Left lung (tissue), 4 donors: ENCODE measurements around the gene MTCL3.

Experiments
- ATAC-seq: fragments of 200-7000 bp; cut with Tn5 transposase; one replicate; pipeline ENCODE4 v1.9.1; 2020; ENCODE audit warnings: moderate library complexity
- DNase-seq, 4 donors: peaks; one replicate each; pipeline ENCODE4 v3.0.0-alpha.2; 2013 to 2020
- H3K27ac ChIP-seq, 2 donors: fragments of 200-600 bp; sonication (generic) in 1 of 2; one replicate each; pipeline versions ENCODE4 v1.5.0 to v1.8.0; 2020 to 2021
- H3K27me3 ChIP-seq, 2 donors: fragments of 200-600 bp; sonication (generic) in 1 of 2; one replicate each; pipeline versions ENCODE4 v1.5.0 to v1.8.0; 2020 to 2021
- H3K36me3 ChIP-seq, 2 donors: fragments of 200-600 bp; sonication (generic) in 1 of 2; one replicate each; pipeline versions ENCODE4 v1.5.0 to v1.8.0; 2020 to 2021
- H3K4me1 ChIP-seq, 2 donors: fragments of 200-600 bp; one replicate each; pipeline ENCODE4 v1.8.0; 2021
- H3K4me3 ChIP-seq, 2 donors: fragments of 200-600 bp; sonication (generic) in 1 of 2; one replicate each; pipeline versions ENCODE4 v1.5.0 to v1.8.0; 2020 to 2021; ENCODE audit warnings: mild to moderate bottlenecking in 1 of 2
- H3K9me3 ChIP-seq, 2 donors: fragments of 200-600 bp; sonication (generic) in 1 of 2; one replicate each; pipeline versions ENCODE4 v1.5.0 to v1.8.0; 2020 to 2021
- intact Hi-C, 2 donors: fragments of 100-400 bp; cut with DNase I; formaldehyde crosslinking; loops; one replicate each; pipeline versions ENCODE4 v1.11.2 to v1.14.2; 2022
- TF ChIP-seq, protein P1 (sequence below), 2 donors: fragments of 200-600 bp; sonication (generic) in 1 of 2; IDR thresholded peaks; one replicate each; pipeline versions ENCODE4 v1.5.0 to v1.8.0; 2021; ENCODE audit warnings: antibody characterized with exemption in 2 of 2
- donor health status: DM: no; HTN: yes; CAD: no.
- donor health status: DM: no; HTN: no; CAD: no.

The MTCL3 gene

GRCh38 chr6:127522714-127523113, 3.6 kb upstream of the MTCL3 start:
- Histone ChIP-seq H3K4me3 (no peak overlapping the region), H3K27me3 (peaks cover 32 to 75% of the 10 kb centered on the region in 2 donors), H3K9me3 (no peaks in the 10 kb centered on the region), H3K27ac (no peak overlapping the region), H3K4me1 (peaks cover 0 to 5% of the 10 kb centered on the region in 2 donors), H3K36me3 (no peaks in the 10 kb centered on the region)
- TF ChIP-seq, protein P1, sequence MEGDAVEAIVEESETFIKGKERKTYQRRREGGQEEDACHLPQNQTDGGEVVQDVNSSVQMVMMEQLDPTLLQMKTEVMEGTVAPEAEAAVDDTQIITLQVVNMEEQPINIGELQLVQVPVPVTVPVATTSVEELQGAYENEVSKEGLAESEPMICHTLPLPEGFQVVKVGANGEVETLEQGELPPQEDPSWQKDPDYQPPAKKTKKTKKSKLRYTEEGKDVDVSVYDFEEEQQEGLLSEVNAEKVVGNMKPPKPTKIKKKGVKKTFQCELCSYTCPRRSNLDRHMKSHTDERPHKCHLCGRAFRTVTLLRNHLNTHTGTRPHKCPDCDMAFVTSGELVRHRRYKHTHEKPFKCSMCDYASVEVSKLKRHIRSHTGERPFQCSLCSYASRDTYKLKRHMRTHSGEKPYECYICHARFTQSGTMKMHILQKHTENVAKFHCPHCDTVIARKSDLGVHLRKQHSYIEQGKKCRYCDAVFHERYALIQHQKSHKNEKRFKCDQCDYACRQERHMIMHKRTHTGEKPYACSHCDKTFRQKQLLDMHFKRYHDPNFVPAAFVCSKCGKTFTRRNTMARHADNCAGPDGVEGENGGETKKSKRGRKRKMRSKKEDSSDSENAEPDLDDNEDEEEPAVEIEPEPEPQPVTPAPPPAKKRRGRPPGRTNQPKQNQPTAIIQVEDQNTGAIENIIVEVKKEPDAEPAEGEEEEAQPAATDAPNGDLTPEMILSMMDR (IDR thresholded peaks at IDR 0.05) = no peak
- intact Hi-C loops = no loop called here
- DNase-seq = no peak
- ATAC-seq = no peak

- no peak for DNase-seq
- intact Hi-C loops = no loop called here
These were observed 931 bp upstream of the MTCL3 start for GRCh38 chr6:127520066-127520465.

DNA sequence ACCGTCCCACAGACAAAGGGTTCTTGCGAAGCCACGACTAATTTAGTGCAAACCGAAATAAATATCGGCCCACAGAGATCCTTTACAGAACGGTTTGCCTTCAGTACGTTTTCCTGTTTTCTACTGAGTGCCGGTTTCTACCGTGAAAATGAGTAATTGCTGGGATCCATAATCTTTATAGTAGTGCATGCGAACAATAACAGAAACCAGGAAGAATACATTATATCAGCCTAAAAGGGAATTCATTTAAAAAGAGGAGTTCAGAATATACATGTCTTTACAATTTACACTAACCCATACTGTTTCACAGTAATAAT, 292 bp upstream of the MTCL3 start:
- ATAC-seq (no peak), DNase-seq (no peak)
- Histone ChIP-seq H3K4me1 (peaks cover 0 to 28% of the 10 kb centered on the region in 2 donors), H3K9me3 (no peaks in the 10 kb centered on the region), H3K27ac (no peak overlapping the region), H3K36me3 (no peaks in the 10 kb centered on the region), H3K27me3 (peaks cover 50 to 99% of the 10 kb centered on the region in 2 donors), H3K4me3 (no peak overlapping the region)
- TF ChIP-seq, protein P1 (IDR thresholded peaks at IDR 0.05) = no peak
- intact Hi-C loops = loop anchor here in 1 of 2 donors (10.0 kb wide), 1 partner anchor 55 kb away; no protein-coding TSS in a partner anchor

More at GRCh38 chr6:127520066-127520465, 931 bp upstream of the MTCL3 start:
- no peak overlapping the region for H3K27ac ChIP-seq
- peaks cover 44 to 96% of the 10 kb centered on the region in 2 donors for H3K27me3 ChIP-seq
- ATAC-seq = no peak
- H3K4me1 ChIP-seq = peaks cover 0 to 22% of the 10 kb centered on the region in 2 donors
- H3K9me3 ChIP-seq = no peaks in the 10 kb centered on the region
- TF ChIP-seq, protein P1 (IDR thresholded peaks at IDR 0.05) = no peak
- no peak overlapping the region for H3K4me3 ChIP-seq
- H3K36me3 ChIP-seq = no peaks in the 10 kb centered on the region

DNA sequence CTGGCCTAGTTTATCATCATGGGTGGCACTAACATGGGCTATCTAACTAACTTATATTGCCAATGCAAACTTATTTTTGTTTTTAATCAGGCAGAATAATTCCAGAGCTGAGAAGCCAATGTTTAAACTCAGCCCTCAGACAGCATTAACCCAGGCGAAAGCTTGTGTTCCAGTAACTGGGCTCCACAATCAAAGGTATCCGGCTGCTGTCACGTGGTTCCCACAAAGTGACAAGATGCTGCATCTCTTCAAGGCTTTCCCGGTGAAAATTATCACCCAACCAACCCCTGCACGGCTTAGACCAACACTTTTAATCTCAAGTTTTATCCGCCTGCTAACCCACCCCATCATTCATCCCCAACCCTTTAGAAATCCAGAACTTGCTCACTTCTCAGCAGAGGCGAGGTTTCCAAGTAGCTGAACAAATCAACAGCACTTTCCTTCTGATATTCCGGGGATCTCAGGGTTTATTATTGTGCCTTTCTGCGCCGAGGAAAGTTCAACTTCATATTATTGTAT, 885 bp downstream of the MTCL3 start:
- intact Hi-C loops = loop anchor here in 1 of 2 donors (10.0 kb wide), 1 partner anchor 53 kb away; no protein-coding TSS in a partner anchor
- Histone ChIP-seq H3K36me3 (no peaks in the 10 kb centered on the region), H3K9me3 (no peaks in the 10 kb centered on the region), H3K27ac (no peak overlapping the region), H3K4me3 (no peak overlapping the region), H3K27me3 (peaks cover 51 to 100% of the 10 kb centered on the region in 2 donors), H3K4me1 (peaks cover 0 to 31% of the 10 kb centered on the region in 2 donors)
- DNase-seq = no peak
- TF ChIP-seq, protein P1 (IDR thresholded peaks at IDR 0.05) = no peak
- ATAC-seq = no peak

- intact Hi-C loops = loop anchor here in 1 of 2 donors (10.0 kb wide), 1 partner anchor 53 kb away; no protein-coding TSS in a partner anchor
- DNase-seq = no peak
- peaks cover 51 to 100% of the 10 kb centered on the region in 2 donors for H3K27me3 ChIP-seq
These were observed 1.4 kb downstream of the MTCL3 start for GRCh38 chr6:127517693-127518092.

More at GRCh38 chr6:127517693-127518092, 1.4 kb downstream of the MTCL3 start:
- H3K9me3 ChIP-seq = no peaks in the 10 kb centered on the region
- H3K4me3 ChIP-seq = no peak overlapping the region
- H3K36me3 ChIP-seq = no peaks in the 10 kb centered on the region
- peaks cover 0 to 31% of the 10 kb centered on the region in 2 donors for H3K4me1 ChIP-seq
- no peak overlapping the region for H3K27ac ChIP-seq
- ATAC-seq = no peak
- TF ChIP-seq, protein P1 (IDR thresholded peaks at IDR 0.05) = no peak
